GM21576 (cell line): ENCODE measurements around the gene CEP85.
A peak's percentile ranks its signal among the peaks of the same experiment; 100 is the strongest.

Experiments
- ATAC-seq: cut with Tn5 transposase; IDR thresholded peaks from one replicate; pipeline ENCODE4 v1.9.1; 2021; ENCODE audit warnings: mild to moderate bottlenecking, moderate library complexity; ENCODE audit not compliant: unreplicated experiment

CEP85 gene, protein sequence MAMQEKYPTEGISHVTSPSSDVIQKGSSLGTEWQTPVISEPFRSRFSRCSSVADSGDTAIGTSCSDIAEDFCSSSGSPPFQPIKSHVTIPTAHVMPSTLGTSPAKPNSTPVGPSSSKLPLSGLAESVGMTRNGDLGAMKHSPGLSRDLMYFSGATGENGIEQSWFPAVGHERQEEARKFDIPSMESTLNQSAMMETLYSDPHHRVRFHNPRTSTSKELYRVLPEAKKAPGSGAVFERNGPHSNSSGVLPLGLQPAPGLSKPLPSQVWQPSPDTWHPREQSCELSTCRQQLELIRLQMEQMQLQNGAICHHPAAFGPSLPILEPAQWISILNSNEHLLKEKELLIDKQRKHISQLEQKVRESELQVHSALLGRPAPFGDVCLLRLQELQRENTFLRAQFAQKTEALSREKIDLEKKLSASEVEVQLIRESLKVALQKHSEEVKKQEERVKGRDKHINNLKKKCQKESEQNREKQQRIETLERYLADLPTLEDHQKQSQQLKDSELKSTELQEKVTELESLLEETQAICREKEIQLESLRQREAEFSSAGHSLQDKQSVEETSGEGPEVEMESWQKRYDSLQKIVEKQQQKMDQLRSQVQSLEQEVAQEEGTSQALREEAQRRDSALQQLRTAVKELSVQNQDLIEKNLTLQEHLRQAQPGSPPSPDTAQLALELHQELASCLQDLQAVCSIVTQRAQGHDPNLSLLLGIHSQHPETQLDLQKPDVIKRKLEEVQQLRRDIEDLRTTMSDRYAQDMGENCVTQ

DNA sequence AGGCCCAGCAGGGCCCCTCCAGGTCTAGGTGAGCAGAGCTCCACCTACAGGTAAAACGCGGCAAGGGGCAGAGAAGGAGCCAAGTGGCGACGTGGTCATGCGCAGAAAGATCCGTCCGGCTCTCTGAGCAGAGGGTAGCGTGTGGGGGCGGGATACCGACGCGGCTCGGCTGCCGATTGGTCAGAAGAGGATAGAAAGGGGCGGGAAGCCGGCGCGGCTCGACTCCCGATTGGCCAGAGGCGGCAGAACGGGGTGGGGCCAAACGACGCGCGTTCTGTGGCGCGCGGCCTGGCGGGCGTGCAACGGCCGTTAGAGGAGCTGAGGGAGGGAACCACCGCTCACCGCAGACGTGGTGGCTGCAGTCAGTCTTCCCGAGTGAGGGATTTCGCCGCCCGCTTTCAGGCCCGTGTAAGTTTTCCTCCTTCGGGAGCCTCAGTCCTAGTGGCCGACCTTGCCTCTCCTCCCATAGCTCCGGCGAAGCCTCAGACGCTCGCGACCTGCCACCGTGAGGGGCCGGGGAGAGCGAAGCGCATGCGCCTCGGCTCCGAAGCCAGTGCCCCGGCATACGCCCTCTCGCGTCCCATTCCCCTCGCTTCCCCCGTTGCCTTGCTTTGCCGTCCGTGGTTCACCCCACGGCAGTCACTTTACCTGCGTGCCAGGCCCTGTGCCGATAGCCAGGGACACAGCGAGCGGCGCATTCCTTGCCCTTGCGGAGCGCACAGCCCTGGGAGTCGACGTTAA, at the start of gene CEP85:
Gene CEP85 (plus strand): TSS at position 298 of the 741 bp plus-strand sequence. CDS start 5,584 bp downstream, outside the sequence.
- peak; percentile 83 for ATAC-seq

DNA sequence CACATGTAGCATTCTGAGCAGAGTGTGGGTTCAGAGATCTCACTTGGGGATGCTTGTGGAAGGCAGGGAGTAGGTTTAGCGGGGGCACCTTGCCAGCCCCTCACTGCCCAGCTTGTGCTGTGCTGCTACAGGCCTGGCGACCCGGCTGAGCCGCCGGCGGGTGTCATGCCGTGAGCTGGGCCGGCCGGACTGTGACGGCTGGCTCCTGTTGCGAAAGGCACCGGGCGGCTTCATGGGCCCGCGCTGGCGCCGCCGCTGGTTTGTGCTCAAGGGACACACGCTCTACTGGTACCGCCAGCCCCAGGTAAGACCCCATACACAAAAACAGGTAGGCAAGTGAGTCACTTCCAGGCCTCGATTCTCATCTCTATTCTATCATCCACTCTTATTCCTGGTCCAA, 49.1 kb upstream of the CEP85 start:
- ATAC-seq, result no peak

DNA sequence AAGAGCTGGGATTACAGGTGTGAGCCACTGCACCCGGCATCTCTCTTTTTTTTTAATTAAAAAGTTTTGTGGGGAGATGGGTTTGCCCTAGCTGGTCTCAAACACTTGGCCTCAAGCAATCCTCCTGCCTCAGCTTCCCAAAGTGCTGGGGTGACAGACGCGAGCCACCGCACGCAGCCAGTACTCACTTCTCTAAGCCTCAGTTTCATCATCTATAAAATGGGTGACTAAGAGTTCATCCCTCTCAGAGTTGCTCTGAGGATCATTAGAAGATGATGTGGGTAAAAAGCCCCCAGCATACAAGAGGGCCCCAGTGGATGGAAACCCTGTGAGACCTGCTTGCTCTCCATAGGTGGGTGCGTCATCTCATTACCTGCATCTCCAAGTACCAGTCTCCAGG, 46.1 kb upstream of the CEP85 start:
- ATAC-seq, result no peak

DNA sequence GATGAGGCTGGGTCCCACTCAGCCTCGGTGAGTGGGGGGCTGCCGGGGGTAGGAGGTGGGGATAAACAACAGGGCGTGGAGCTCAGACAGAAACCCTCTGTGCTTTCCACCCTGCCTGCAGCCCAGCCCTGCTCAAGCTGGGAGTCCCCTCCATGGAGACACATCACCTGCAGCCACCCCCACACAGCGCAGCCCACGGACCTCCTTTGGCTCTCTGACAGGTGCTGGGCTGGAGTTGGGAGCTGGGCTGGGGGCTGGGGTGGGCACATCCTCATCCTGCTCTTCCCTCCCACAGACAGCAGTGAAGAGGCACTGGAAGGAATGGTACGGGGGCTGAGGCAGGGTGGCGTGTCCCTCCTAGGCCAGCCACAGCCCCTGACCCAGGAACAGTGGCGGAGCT, 45.5 kb upstream of the CEP85 start:
- no peak for ATAC-seq

GRCh38 chr1:26189331-26189730, 44.7 kb upstream of the CEP85 start:
- no peak for ATAC-seq

DNA sequence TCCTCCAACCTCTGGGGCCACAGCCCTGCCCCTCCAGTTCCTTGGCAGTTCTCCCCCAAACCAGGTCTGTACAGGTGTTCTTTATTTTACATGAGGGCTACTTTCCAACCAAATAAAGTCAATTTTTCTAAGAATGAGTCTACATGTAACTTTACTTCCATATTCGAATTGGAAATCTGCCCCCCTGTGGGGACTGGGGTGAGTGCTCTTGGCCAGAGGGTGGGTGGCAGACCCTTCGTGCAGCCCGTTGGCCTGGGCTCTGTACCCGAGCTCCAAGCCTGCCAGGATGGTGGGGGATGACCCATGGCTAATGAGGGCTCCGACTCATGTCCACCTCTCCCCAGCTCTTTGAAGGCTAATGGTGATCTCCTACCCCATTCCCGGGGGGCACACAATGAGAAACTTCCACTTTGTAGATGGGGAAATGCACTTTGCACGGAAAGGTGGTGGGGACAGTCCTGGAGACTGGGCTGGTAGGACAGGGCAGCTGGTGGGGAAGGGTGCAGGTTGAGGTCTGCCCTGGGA, 44.2 kb upstream of the CEP85 start:
- ATAC-seq, result no peak

GRCh38 chr1:26190373-26190987, 43.5 kb upstream of the CEP85 start, which contains the start of gene CATSPER4:
CATSPER4 (plus strand) TSS chr1:26190602; CDS start chr1:26190628, 26 bp downstream.
- ATAC-seq, result no peak

GRCh38 chr1:26191739-26192138, 42.3 kb upstream of the CEP85 start:
- no peak for ATAC-seq

DNA sequence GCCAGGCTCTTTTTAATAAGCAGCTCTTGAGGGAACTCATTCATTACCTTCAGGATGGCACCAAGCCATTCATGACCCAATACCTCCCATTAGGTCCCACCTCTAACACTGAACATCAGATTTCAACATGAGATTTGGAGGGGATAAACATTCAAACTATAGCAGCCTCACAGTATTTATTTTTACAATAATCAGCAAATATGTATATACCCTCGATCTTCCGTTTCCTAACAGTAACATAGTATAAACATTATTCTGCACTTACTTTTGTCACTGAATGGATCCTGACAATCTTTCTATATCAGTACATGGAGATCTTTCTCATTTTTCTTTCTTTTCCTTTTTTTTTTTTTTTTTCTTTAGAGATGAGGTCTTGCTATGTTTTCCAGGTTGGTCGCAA, 38.2 kb upstream of the CEP85 start:
- no peak for ATAC-seq

DNA sequence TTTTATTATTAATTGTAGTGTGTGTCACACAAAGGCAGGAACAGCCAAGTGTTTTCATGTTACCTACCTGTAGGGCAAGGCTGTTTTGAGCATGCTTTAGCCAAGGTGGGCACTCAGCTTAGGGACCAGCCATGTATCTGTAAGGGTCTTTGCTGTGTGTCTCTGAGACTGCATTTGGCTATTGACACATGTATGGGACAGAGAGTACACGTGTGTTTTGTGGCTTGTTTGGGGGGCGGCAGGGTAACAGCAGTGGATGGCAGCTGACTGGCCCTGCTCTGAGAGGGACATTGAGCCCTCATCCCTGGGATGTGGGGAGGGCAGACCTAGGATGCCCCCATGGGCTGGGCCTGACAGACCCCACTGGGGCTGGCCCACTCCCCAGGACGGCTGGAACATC, 36.7 kb upstream of the CEP85 start:
- ATAC-seq, result no peak

- no peak for ATAC-seq
Observed at GRCh38 chr1:26197813-26198212, 36.2 kb upstream of the CEP85 start.

- ATAC-seq, result no peak
Observed at GRCh38 chr1:26200413-26200812, 33.6 kb upstream of the CEP85 start.

- ATAC-seq, result no peak
Observed at GRCh38 chr1:26203642-26204318, 30.2 kb upstream of the CEP85 start.

DNA sequence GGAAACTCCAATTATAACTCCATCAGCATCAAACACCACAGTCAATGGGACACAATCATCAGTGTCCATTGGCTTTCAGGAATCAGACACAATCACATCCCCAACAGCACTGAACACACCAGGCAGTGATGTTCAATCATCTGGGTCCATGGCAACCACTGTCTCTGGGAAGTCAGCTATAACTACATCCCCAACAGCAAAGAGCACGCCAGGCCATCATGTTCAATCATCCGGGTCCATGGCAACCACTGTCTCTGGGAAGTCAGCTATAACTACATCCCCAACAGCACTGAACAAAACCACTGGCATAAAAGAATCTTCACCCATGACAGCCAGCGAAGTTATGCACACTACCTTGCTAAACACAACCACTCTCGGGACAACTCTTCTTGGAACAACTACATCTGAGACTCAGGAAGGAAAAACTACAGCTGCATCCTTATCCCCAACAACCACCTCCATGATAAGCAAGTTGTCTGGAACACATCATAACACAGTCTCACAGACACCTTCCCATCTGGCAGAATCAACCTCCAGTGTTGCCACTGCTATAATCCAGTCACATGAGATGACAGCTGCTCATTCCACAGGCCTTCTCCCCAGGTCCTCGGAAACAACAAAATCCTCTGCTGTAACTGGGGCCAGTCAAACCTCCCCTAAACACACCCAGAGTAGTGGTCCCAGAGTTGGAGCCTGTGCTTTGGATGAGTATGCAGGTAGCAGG, 23.7 kb upstream of the CEP85 start:
- ATAC-seq, result no peak

- ATAC-seq, result no peak
Observed at GRCh38 chr1:26212726-26213125, 21.3 kb upstream of the CEP85 start.

- ATAC-seq, result no peak
Observed at GRCh38 chr1:26213335-26213905, 20.6 kb upstream of the CEP85 start.

DNA sequence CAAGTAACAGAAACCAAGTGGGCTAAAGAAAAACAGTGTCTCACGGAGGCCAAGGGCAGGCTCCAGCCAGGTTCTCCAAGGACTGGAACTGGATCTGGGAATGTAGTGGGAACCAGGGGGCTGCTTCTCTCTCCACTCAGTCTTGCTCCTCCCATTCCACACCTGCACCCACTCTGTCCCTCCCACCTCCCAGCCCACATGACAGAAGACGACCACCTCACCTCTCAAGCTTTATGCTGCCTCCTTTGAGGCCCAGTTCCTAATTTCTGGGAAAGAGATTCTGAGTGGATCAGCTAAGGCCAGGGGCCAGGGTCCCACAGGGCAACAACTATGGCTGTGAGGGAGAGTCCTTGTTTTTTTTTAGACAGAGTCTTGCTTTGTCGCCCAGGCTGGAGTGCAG, 18.8 kb upstream of the CEP85 start:
- ATAC-seq, result no peak

- ATAC-seq, result no peak
Observed at GRCh38 chr1:26218906-26219494, 15.0 kb upstream of the CEP85 start.
